GM23248 (cell line): ENCODE measurements around the gene OSGIN1. TPM values are rescaled to one million over a fixed set of nuclear protein-coding genes. Genes with fewer than 3 reads are reported as not detected.

ENCODE experiments used
- DNase-seq: peaks from one replicate; pipeline ENCODE4 v3.0.0-alpha.2; 2015
- H2AFZ ChIP-seq: fragments of 200-600 bp; sonication (generic); 2 replicates; pipeline ENCODE4 v1.6.1; 2016; ENCODE audit warnings: antibody characterized with exemption
- H3F3A ChIP-seq: fragments of 200-600 bp; sonication (generic); 2 replicates; pipeline ENCODE4 v1.6.1; 2016; ENCODE audit warnings: mild to moderate bottlenecking, antibody characterized with exemption, mixed run types; ENCODE audit not compliant: insufficient read depth
- H3K27ac ChIP-seq: fragments of 200-600 bp; sonication (generic); 2 replicates; pipeline ENCODE4 v1.5.1; 2016; ENCODE audit warnings: mild to moderate bottlenecking
- H3K27me3 ChIP-seq: fragments of 200-600 bp; sonication (generic); replicated peaks from 2 replicates; pipeline ENCODE4 v1.6.1; 2016; ENCODE audit warnings: mild to moderate bottlenecking; ENCODE audit not compliant: insufficient read depth
- H3K36me3 ChIP-seq: fragments of 200-600 bp; sonication (generic); 2 replicates; pipeline ENCODE4 v1.6.1; 2016; ENCODE audit warnings: low read depth, mild to moderate bottlenecking
- H3K4me1 ChIP-seq: fragments of 200-600 bp; sonication (generic); 2 replicates; pipeline ENCODE4 v1.6.1; 2016; ENCODE audit warnings: mild to moderate bottlenecking; ENCODE audit not compliant: insufficient read depth
- H3K4me2 ChIP-seq: fragments of 200-600 bp; sonication (generic); one replicate; pipeline ENCODE4 v1.6.1; 2016; ENCODE audit warnings: mild to moderate bottlenecking; ENCODE audit not compliant: unreplicated experiment
- H3K4me3 ChIP-seq: fragments of 200-600 bp; sonication (generic); 2 replicates; pipeline ENCODE4 v1.5.1; 2016; ENCODE audit warnings: mild to moderate bottlenecking
- H3K79me2 ChIP-seq: fragments of 200-600 bp; sonication (generic); 2 replicates; pipeline ENCODE4 v1.6.1; 2016; ENCODE audit warnings: mild to moderate bottlenecking; ENCODE audit not compliant: insufficient read depth
- H3K9ac ChIP-seq: fragments of 200-600 bp; sonication (generic); 2 replicates; pipeline ENCODE4 v1.6.1; 2016; ENCODE audit warnings: mild to moderate bottlenecking
- H3K9me2 ChIP-seq: fragments of 200-600 bp; sonication (generic); 2 replicates; pipeline ENCODE4 v1.6.1; 2016; ENCODE audit warnings: mixed run types, mild to moderate bottlenecking, moderate library complexity; ENCODE audit not compliant: insufficient read depth
- H3K9me3 ChIP-seq: fragments of 200-600 bp; sonication (generic); one replicate; pipeline ENCODE4 v1.6.1; 2017; ENCODE audit warnings: low read depth
- H4K20me1 ChIP-seq: fragments of 200-600 bp; sonication (generic); 2 replicates; pipeline ENCODE4 v1.6.0; 2016; ENCODE audit not compliant: insufficient read depth
- EZH2 ChIP-seq: fragments of 200-600 bp; sonication (generic); IDR thresholded peaks from 2 replicates; pipeline ENCODE4 v1.6.1; 2018; ENCODE audit warnings: antibody characterized with exemption, mild to moderate bottlenecking; ENCODE audit not compliant: insufficient read depth, poor library complexity, severe bottlenecking
- EZH2phosphoT487 ChIP-seq: fragments of 200-600 bp; sonication (generic); IDR thresholded peaks from 2 replicates; pipeline ENCODE4 v1.6.1; 2018; ENCODE audit warnings: antibody characterized with exemption, moderate library complexity, mild to moderate bottlenecking, low read depth; ENCODE audit not compliant: insufficient read depth
- WGBS, 2 experiments: methylation state at CpG; one replicate each; pipeline ENCODE4 v1.1.6; 2015 to 2017; ENCODE audit warnings: low lambda C conversion rate in 2 of 2, low coverage in 1 of 2; ENCODE audit errors: missing lambda C conversion rate in 2 of 2; 5-methylcytosine and 5-hydroxymethylcytosine counted together
- in situ Hi-C: fragments of 300-500 bp; cut with MboI; formaldehyde crosslinking; loops from 2 replicates; pipeline ENCODE4 v1.15.0; 2020
- polyA plus RNA-seq: library from polyadenylated mRNA; unstranded; fragments of >200 nt; fragmentation: Nextera tagmentation; extraction: Ambion mirVana; gene quantifications from 2 replicates; pipeline ENCODE4 v1.2.1, GENCODE V29; 2016
- total RNA-seq: library from RNA; depleted of rRNA; stranded (reverse); fragments of >200 nt; shearing (Covaris generic); gene quantifications from 2 replicates; pipeline ENCODE4 v1.2.3, GENCODE V29; 2014

OSGIN1 gene
- total and polyA plus RNA-seq, 2 experiments from 2014 or later, result 1.1 to 6.3 TPM

- in situ Hi-C loops, result no loop called here
- H3K4me2 ChIP-seq, result peak overlapping the region; percentile 82
- no peaks in the 10 kb centered on the region for H3K27me3 ChIP-seq
- no peak overlapping the region for H3K27ac ChIP-seq
- H3K4me3 ChIP-seq, result peak overlapping the region; percentile 81
- no peaks in the 10 kb centered on the region for H4K20me1 ChIP-seq
- no peak overlapping the region; the same call in 1 of the 2 replicates for H2AFZ ChIP-seq
- no peaks in the 10 kb centered on the region for H3K9me2 ChIP-seq
- no peaks in the 10 kb centered on the region for H3K36me3 ChIP-seq
- peaks cover 18% of the 10 kb centered on the region for H3K4me1 ChIP-seq
- 53 to 57% methylated on average over 9 of the region's 9 CpGs for WGBS, 2 experiments
- no peaks in the 10 kb centered on the region for H3K79me2 ChIP-seq
- DNase-seq, result peak; percentile 81
- no peaks in the 10 kb centered on the region for H3K9me3 ChIP-seq
- no peak overlapping the region for H3K9ac ChIP-seq
- H3F3A ChIP-seq, result peaks cover 22% of the 10 kb centered on the region
- TF ChIP-seq EZH2phosphoT487 (no peak), EZH2 (no peak)
These were observed 1.6 kb downstream of the OSGIN1 start for GRCh38 chr16:83954577-83955016.

DNA sequence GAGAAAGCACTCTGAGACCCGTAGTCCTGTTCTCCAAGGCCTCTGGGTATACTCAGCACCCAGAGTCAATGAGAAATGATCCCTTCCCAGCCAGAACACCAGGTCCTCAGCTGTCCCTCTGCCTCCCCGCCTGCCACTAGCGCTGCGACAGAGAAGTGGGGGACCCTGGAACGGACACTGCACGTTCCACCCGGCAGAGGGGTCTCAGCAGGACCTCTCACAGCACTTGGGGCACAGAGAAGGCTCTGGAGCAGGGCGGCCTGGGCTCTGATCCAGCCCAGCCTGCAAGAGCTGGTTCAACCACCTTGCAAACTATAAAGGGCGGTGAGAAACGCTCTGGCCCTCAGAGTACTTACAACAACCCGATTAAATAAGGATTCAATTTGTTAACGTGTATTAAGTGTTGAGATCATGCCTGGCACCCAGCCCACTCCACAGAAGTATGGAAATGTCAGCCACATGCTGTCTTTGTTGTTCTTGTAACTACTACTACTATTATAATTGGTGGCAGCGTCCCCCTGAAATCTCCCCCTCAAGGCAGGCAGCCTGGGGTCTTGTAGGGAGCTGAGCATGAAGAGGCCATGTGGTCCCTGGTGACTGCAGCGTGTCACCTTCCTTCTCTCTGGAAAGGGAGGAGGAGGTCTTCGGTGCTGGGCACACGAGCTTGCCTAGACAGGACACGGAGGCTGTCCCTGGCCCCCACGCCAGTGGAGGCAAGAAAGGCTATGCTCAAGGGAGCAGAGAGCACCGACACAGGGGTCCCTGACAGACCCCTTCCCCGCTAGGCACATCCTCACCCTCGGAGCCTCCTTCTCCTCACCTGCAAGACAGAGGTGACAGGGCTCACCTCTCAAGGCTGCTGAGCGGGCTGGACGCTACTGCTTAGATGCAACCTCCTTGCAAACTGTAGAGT is 2.4 kb downstream of the OSGIN1 start:
- Histone ChIP-seq H3K4me2 (no peak overlapping the region), H3F3A (peaks cover 15% of the 10 kb centered on the region), H3K9me3 (no peaks in the 10 kb centered on the region), H4K20me1 (no peaks in the 10 kb centered on the region), H3K9ac (no peak overlapping the region), H3K4me3 (no peak overlapping the region), H3K36me3 (0 out of 2 replicates have a peak, but pooled peaks cover 4% of the 10 kb centered on the region), H3K79me2 (no peaks in the 10 kb centered on the region), H3K4me1 (peaks cover 18% of the 10 kb centered on the region), H3K27me3 (no peaks in the 10 kb centered on the region), H3K27ac (no peak overlapping the region), H2AFZ (no peak overlapping the region), H3K9me2 (no peaks in the 10 kb centered on the region)
- 63 to 69% methylated on average over 23 of the region's 23 CpGs for WGBS, 2 experiments
- in situ Hi-C loops, result no loop called here
- peak; percentile 57 for DNase-seq
- TF ChIP-seq EZH2phosphoT487, result no peak
- no peak for TF ChIP-seq EZH2

DNA sequence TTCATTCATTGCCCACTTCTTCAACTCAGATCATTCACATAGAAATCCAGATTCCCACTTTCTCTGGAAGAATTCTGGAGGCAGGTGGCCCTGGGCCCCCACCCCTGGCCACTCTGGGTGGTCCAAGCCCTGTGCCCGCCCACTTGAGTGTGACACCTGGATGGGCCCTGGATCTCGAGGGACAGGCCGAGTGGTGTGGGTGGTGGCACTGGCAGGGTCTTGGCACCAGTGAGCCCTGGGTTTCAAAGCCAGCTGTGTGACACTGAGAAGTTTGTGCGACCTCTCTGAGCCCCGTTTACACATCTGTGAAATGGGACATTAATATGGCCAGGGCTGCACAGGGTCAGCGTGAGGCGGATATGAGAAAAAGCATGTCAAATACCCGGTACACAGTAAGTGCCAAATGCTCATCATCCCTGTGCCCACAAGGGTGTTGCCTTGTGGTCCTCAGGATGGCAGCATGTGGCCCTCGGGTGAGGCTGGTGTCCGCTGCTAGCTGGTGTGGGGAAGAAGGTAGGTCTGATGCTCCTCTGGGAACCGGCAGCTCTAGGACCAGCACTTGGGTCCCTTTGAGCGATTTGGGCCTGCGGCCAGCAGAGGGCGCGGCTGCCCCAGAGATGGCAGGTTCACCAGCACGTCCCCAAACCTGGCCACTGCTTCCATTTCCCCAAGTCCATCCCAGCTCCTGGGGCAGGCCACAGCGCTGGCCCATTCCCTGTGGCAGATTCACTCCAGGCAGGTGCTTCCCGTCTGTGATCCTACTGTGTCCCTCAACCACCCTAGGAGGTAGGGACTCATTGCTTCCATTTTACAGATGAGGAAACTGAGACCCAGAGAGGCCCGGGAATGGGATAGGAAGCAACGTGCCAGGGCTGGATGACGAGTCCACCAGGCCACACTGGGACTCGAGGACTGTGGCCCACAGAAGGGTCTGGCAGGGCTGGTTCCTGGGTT is 3.6 kb downstream of the OSGIN1 start:
- Histone ChIP-seq H3K4me2 (no peak overlapping the region), H3K79me2 (no peaks in the 10 kb centered on the region), H3K27me3 (no peaks in the 10 kb centered on the region), H3K4me3 (no peak overlapping the region), H3K9ac (no peak overlapping the region), H3K27ac (no peak overlapping the region), H3K9me2 (no peaks in the 10 kb centered on the region), H3K4me1 (peaks cover 18% of the 10 kb centered on the region), H4K20me1 (no peaks in the 10 kb centered on the region), H2AFZ (no peak overlapping the region), H3K36me3 (peaks cover 4% of the 10 kb centered on the region; the same call in 1 of the 2 replicates), H3F3A (peaks cover 9% of the 10 kb centered on the region), H3K9me3 (no peaks in the 10 kb centered on the region)
- TF ChIP-seq EZH2phosphoT487 (no peak), EZH2 (no peak)
- in situ Hi-C loops, result no loop called here
- DNase-seq, result peak; percentile 75
- 43 to 49% methylated on average over 22 of the region's 22 CpGs for WGBS, 2 experiments

DNA sequence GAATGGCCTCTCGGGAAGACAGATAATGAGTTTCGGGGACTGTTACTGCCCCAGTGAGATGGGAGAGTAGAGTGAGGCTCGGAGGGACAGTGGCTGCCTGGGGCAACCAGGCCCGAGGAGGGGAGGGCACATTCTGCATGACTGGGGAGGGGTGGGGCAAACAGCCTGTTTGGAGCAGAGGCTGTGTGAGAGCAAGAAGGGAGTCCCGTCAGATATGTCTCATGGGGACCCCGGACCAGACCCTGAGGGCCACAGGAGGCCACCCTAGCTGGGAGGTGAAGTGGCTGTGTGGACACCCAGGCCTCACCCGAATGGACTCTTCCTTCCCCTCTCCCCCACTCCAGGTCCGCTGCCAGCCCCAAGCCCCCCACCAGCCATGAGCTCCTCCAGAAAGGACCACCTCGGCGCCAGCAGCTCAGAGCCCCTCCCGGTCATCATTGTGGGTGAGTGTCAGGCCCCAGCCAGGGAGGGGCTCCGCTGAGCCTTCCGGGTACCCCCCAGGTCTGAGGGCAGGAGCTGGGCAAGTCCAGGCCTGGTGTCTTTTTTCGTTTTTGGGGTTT is 4.3 kb downstream of the OSGIN1 start:
- Histone ChIP-seq H3F3A (peaks cover 9% of the 10 kb centered on the region), H3K4me1 (peaks cover 17% of the 10 kb centered on the region), H3K9me2 (no peaks in the 10 kb centered on the region), H3K9me3 (no peaks in the 10 kb centered on the region), H3K36me3 (peaks cover 4% of the 10 kb centered on the region; the same call in 1 of the 2 replicates), H3K79me2 (no peaks in the 10 kb centered on the region), H2AFZ (no peak overlapping the region), H3K27me3 (no peaks in the 10 kb centered on the region), H3K4me2 (no peak overlapping the region), H3K9ac (no peak overlapping the region), H3K4me3 (no peak overlapping the region), H4K20me1 (no peaks in the 10 kb centered on the region), H3K27ac (no peak overlapping the region)
- in situ Hi-C loops, result no loop called here
- TF ChIP-seq EZH2 (no peak), EZH2phosphoT487 (no peak)
- WGBS, 2 experiments, result 77 to 85% methylated on average over 9 to 14 of the region's 14 CpGs
- DNase-seq, result no peak
